Neural cell (in vitro differentiated cells): ENCODE data around the gene RRP15. TPM values are rescaled to one million over a fixed set of nuclear protein-coding genes. Genes with fewer than 3 reads are reported as not detected.

Experiments used
- H2AFZ ChIP-seq: fragments of 200-600, 300-800 bp; sonication (generic), shearing (Covaris generic); 2 replicates; pipeline ENCODE4 v1.6.0; 2014; ENCODE audit warnings: low read depth, mild to moderate bottlenecking, antibody characterized with exemption, low read length, moderate library complexity
- H3F3A ChIP-seq: fragments of 200-600 bp; shearing (Covaris generic); 2 replicates; pipeline ENCODE4 v1.6.1; 2016; ENCODE audit warnings: mild to moderate bottlenecking, moderate library complexity, mixed read lengths, antibody characterized with exemption, low read length; ENCODE audit not compliant: insufficient read depth, poor library complexity, severe bottlenecking
- H3K27ac ChIP-seq: fragments of 200-600, 300-800 bp; sonication (generic), shearing (Covaris generic); 2 replicates; pipeline ENCODE4 v1.5.1; 2014; ENCODE audit warnings: mild to moderate bottlenecking, low read length, moderate library complexity
- H3K27me3 ChIP-seq: fragments of 300-800, 200-600 bp; sonication (generic), shearing (Covaris generic); 2 replicates; pipeline ENCODE4 v1.6.0; 2014; ENCODE audit warnings: mild to moderate bottlenecking, low read depth, low read length, moderate library complexity; ENCODE audit not compliant: insufficient read depth
- H3K36me3 ChIP-seq: fragments of 300-800, 200-600 bp; sonication (generic), shearing (Covaris generic); 2 replicates; pipeline ENCODE4 v1.5.1; 2014; ENCODE audit warnings: mild to moderate bottlenecking, antibody characterized with exemption, low read length, moderate library complexity; ENCODE audit not compliant: insufficient read depth
- H3K4me2 ChIP-seq: fragments of 300-800, 200-600 bp; sonication (generic), shearing (Covaris generic); 2 replicates; pipeline ENCODE4 v1.6.0; 2014; ENCODE audit warnings: mild to moderate bottlenecking, low read length
- H3K4me3 ChIP-seq: fragments of 300-800, 200-600 bp; sonication (generic), shearing (Covaris generic); 2 replicates; pipeline ENCODE4 v1.5.1; 2014; ENCODE audit warnings: mild to moderate bottlenecking, low read length, moderate library complexity
- H3K79me2 ChIP-seq: fragments of 200-600 bp; shearing (Covaris generic); replicated peaks from 2 replicates; pipeline ENCODE4 v1.6.0; 2014; ENCODE audit warnings: mild to moderate bottlenecking, low read length, moderate library complexity; ENCODE audit not compliant: insufficient read depth
- H3K9ac ChIP-seq: fragments of 300-800, 200-600 bp; sonication (generic), shearing (Covaris generic); 2 replicates; pipeline ENCODE4 v1.6.1; 2016; ENCODE audit warnings: mild to moderate bottlenecking, low read length, mixed read lengths
- H3K9me2 ChIP-seq: fragments of 200-600 bp; shearing (Covaris generic); 2 replicates; pipeline ENCODE4 v1.6.1; 2016; ENCODE audit warnings: mild to moderate bottlenecking, low read length, mixed read lengths; ENCODE audit not compliant: insufficient read depth
- H3K9me3 ChIP-seq: fragments of 200-600, 300-800 bp; sonication (generic), shearing (Covaris generic); 2 replicates; pipeline ENCODE4 v1.6.1; 2016; ENCODE audit warnings: mild to moderate bottlenecking, mixed run types, low read length, moderate library complexity, mixed read lengths
- H4K20me1 ChIP-seq: fragments of 200-600 bp; shearing (Covaris generic); 2 replicates; pipeline ENCODE4 v1.6.1; 2016; ENCODE audit warnings: mild to moderate bottlenecking, mixed run types; ENCODE audit not compliant: insufficient read depth
- CTCF ChIP-seq: fragments of 450-650 bp; IDR thresholded peaks from 2 replicates; pipeline ENCODE4 v1.5.1; 2014; ENCODE audit warnings: antibody characterized with exemption, mild to moderate bottlenecking, moderate library complexity; ENCODE audit not compliant: poor library complexity, severe bottlenecking
- EP300 ChIP-seq: fragments of 450-650 bp; conservative IDR thresholded peaks from 2 replicates; pipeline ENCODE4 v1.6.1; 2014; ENCODE audit warnings: antibody characterized with exemption, mild to moderate bottlenecking, moderate library complexity; ENCODE audit not compliant: poor library complexity, severe bottlenecking
- EZH2 ChIP-seq: fragments of 200-600, 300-800 bp; shearing (Covaris generic), sonication (generic); IDR thresholded peaks from 2 replicates; pipeline ENCODE4 v1.6.1; 2014; ENCODE audit warnings: antibody characterized with exemption, low read length, borderline replicate concordance, mild to moderate bottlenecking; ENCODE audit not compliant: insufficient read depth, poor library complexity, severe bottlenecking
- MXI1 ChIP-seq: fragments of 450-650 bp; conservative IDR thresholded peaks from 2 replicates; pipeline ENCODE4 v1.6.1; 2014; ENCODE audit warnings: antibody characterized with exemption, mild to moderate bottlenecking; ENCODE audit not compliant: poor library complexity, severe bottlenecking
- POLR2AphosphoS5 ChIP-seq: IDR thresholded peaks from 2 replicates; pipeline ENCODE4 v1.6.1; 2012
- RAD21 ChIP-seq: fragments of 450-650 bp; conservative IDR thresholded peaks from 2 replicates; pipeline ENCODE4 v1.6.1; 2014; ENCODE audit warnings: antibody characterized with exemption, mild to moderate bottlenecking, moderate library complexity
- REST ChIP-seq: IDR thresholded peaks from 2 replicates; pipeline ENCODE4 v1.6.1; 2012; ENCODE audit warnings: borderline replicate concordance
- SMC3 ChIP-seq: fragments of 450-650 bp; conservative IDR thresholded peaks from 2 replicates; pipeline ENCODE4 v1.6.1; 2014; ENCODE audit warnings: antibody characterized with exemption, mild to moderate bottlenecking, moderate library complexity; ENCODE audit not compliant: poor library complexity
- TAF1 ChIP-seq: IDR thresholded peaks from 2 replicates; pipeline ENCODE4 v1.6.1; 2012; ENCODE audit warnings: low read depth
- polyA plus RNA-seq: library from polyadenylated mRNA; depleted of rRNA; stranded (reverse); fragments of >200 nt; gene quantifications from 2 replicates; pipeline ENCODE4 v1.2.3, GENCODE V29; 2014

RRP15 gene
- polyA plus RNA-seq, 1 donor from 2014 or later, result 5.4 TPM

- no peaks in the 10 kb centered on the region for H3K36me3 ChIP-seq
- H3F3A ChIP-seq, result no peaks in the 10 kb centered on the region
- H3K79me2 ChIP-seq, result no peaks in the 10 kb centered on the region
- H3K9me3 ChIP-seq, result no peaks in the 10 kb centered on the region
- H3K9me2 ChIP-seq, result no peaks in the 10 kb centered on the region
- no peak for TF ChIP-seq EZH2
- peak; percentile 15 for TF ChIP-seq REST
- peak; percentile 37 for TF ChIP-seq TAF1
- TF ChIP-seq MXI1, result peak; percentile 92
- TF ChIP-seq RAD21, result peak; percentile 63
- TF ChIP-seq SMC3, result peak; percentile 65
- peak; percentile 51 for TF ChIP-seq EP300
- TF ChIP-seq CTCF, result no peak
- peak; percentile 52 for TF ChIP-seq POLR2AphosphoS5
- H3K4me3 ChIP-seq, result peak overlapping the region; percentile 79
- peak overlapping the region; percentile 74 for H3K4me2 ChIP-seq
- H3K27ac ChIP-seq, result peak overlapping the region; percentile 18
- H2AFZ ChIP-seq, result peak overlapping the region; percentile 53
- H4K20me1 ChIP-seq, result no peaks in the 10 kb centered on the region
- peak overlapping the region; percentile 66 for H3K9ac ChIP-seq
- H3K27me3 ChIP-seq, result peaks cover 27% of the 10 kb centered on the region
Observed at GRCh38 chr1:218345673-218346390, 60.7 kb downstream of the RRP15 start.

GRCh38 chr1:218346391-218347204, 61.5 kb downstream of the RRP15 start:
- Histone ChIP-seq H3K9ac (peak overlapping the region; percentile 66), H2AFZ (no peak overlapping the region), H3K27me3 (peaks cover 27% of the 10 kb centered on the region), H3K27ac (no peak overlapping the region), H3K9me2 (no peaks in the 10 kb centered on the region), H3K9me3 (no peaks in the 10 kb centered on the region), H4K20me1 (no peaks in the 10 kb centered on the region), H3K36me3 (no peaks in the 10 kb centered on the region), H3F3A (no peaks in the 10 kb centered on the region), H3K79me2 (no peaks in the 10 kb centered on the region), H3K4me2 (peak overlapping the region; percentile 17), H3K4me3 (peak overlapping the region; percentile 79)
- TF ChIP-seq SMC3, result no peak
